ENCODE results near the gene CALHM3. TPM values are rescaled to one million over a fixed set of nuclear protein-coding genes. Genes with fewer than 3 reads are reported as not detected.
A peak's percentile ranks its signal among the peaks of the same experiment; 100 is the strongest.
"Not testable (repeated sequence)": the region's sequence is repeated elsewhere in the genome, so short reads cannot be mapped to it uniquely, and the experiment has no call there.

The CALHM3 gene, protein sequence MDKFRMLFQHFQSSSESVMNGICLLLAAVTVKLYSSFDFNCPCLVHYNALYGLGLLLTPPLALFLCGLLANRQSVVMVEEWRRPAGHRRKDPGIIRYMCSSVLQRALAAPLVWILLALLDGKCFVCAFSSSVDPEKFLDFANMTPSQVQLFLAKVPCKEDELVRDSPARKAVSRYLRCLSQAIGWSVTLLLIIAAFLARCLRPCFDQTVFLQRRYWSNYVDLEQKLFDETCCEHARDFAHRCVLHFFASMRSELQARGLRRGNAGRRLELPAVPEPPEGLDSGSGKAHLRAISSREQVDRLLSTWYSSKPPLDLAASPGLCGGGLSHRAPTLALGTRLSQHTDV
- total RNA-seq (ENCODE audit: low replicate concordance) = 3.3 and 20.3 TPM in 2 replicates
- long read RNA-seq, transcript CALHM3-201 (3 exons, 1,652 nt) = major isoform, 50 of 57 reads
- long read RNA-seq, partial matches to known transcripts = 0 of 57 reads
- long read RNA-seq, other reads (novel, unspliced or antisense) = 7 of 57 reads

- Mint-ChIP-seq H3K4me3 (peak within 1 kb of the TSS; percentile 69), H3K4me1 (ENCODE audit: unreplicated experiment) (peaks cover 17% of the 10 kb centered on the region), H3K36me3 (no peaks in the 10 kb centered on the region), H3K27ac (peak within 1 kb of the TSS; percentile 86), H3K9me3 (no peaks in the 10 kb centered on the region), H3K27me3 (no peaks in the 10 kb centered on the region)
- DNase-seq (ENCODE audit: extremely low spot score, unreplicated experiment) = no peak
- TF ChIP-seq, protein P1, sequence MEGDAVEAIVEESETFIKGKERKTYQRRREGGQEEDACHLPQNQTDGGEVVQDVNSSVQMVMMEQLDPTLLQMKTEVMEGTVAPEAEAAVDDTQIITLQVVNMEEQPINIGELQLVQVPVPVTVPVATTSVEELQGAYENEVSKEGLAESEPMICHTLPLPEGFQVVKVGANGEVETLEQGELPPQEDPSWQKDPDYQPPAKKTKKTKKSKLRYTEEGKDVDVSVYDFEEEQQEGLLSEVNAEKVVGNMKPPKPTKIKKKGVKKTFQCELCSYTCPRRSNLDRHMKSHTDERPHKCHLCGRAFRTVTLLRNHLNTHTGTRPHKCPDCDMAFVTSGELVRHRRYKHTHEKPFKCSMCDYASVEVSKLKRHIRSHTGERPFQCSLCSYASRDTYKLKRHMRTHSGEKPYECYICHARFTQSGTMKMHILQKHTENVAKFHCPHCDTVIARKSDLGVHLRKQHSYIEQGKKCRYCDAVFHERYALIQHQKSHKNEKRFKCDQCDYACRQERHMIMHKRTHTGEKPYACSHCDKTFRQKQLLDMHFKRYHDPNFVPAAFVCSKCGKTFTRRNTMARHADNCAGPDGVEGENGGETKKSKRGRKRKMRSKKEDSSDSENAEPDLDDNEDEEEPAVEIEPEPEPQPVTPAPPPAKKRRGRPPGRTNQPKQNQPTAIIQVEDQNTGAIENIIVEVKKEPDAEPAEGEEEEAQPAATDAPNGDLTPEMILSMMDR (conservative IDR thresholded peaks at IDR 0.05) = no peak
Measured at GRCh38 chr10:103479135-103479534, at the start of gene CALHM3. TSS of gene CALHM3 (minus strand) at chr10:103479240. CDS start at chr10:103479032, 208 bp downstream.

GRCh38 chr10:103528549-103528948 lies 49.5 kb upstream of the CALHM3 start:
- Mint-ChIP-seq H3K27me3 (no peaks in the 10 kb centered on the region), H3K4me1 (ENCODE audit: unreplicated experiment) (no peaks in the 10 kb centered on the region), H3K4me3 (no peak overlapping the region)

DNA sequence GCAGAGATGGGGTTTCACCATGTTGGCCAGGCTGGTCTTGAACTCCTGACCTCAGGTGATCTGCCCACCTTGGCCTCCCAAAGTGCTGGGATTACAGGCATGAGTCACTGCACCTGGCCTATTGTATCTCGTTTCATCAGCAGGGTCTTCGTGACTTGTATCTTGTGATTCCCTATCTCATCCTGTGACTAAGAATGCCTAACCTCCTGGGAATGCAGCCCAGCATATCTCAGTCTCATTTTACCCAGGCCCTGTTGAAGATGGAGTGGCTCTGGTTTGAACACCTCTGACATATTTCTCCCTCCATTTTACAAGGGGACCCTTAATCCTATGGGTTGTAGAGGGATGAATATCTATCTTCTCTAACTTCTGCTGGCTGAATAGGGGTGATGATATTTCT lies 48.4 kb upstream of the CALHM3 start:
- H3K9me3 Mint-ChIP-seq; H3K27me3 Mint-ChIP-seq; H3K4me3 Mint-ChIP-seq; H3K4me1 Mint-ChIP-seq (ENCODE audit: unreplicated experiment); H3K36me3 Mint-ChIP-seq; DNase-seq (ENCODE audit: extremely low spot score, unreplicated experiment): not testable (repeated sequence)
- H3K27ac Mint-ChIP-seq = peak overlapping the region; percentile 62

More at GRCh38 chr10:103528549-103528948, 49.5 kb upstream of the CALHM3 start:
- TF ChIP-seq, protein P1 (conservative IDR thresholded peaks at IDR 0.05) = no peak
- no peak for DNase-seq (ENCODE audit: extremely low spot score, unreplicated experiment)
- Mint-ChIP-seq H3K27ac (peak overlapping the region; percentile 37), H3K9me3 (peaks cover 9% of the 10 kb centered on the region), H3K36me3 (no peaks in the 10 kb centered on the region)

DNA sequence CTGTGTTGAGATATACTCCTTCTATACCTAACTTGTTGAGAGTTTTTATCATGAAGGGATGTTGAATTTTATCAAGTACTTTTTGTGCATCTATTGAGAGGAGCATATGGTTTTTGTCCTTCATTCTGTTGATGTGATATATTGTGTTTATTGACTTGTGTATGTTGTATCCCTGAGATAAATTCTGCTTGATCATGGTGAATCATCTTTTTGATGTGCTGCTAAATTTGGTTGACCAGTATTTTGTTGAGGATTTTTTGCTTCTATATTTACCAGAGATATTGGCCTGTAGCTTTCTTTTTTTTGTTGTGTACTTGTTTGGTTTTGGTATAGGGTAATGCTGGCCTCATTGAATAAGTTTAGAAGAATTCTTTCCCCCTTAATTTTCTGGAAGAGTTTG lies 46.9 kb upstream of the CALHM3 start:
- Mint-ChIP-seq H3K36me3 (no peaks in the 10 kb centered on the region), H3K4me3 (no peak overlapping the region), H3K9me3 (peaks cover 15% of the 10 kb centered on the region), H3K27me3 (no peaks in the 10 kb centered on the region), H3K27ac (peak overlapping the region; percentile 66), H3K4me1 (ENCODE audit: unreplicated experiment) (no peaks in the 10 kb centered on the region)
- no peak for DNase-seq (ENCODE audit: extremely low spot score, unreplicated experiment)
- TF ChIP-seq, protein P1 (conservative IDR thresholded peaks at IDR 0.05) = no peak

GRCh38 chr10:103523683-103524082 lies 44.6 kb upstream of the CALHM3 start:
- no peaks in the 10 kb centered on the region for H3K27me3 Mint-ChIP-seq
- no peak for DNase-seq (ENCODE audit: extremely low spot score, unreplicated experiment)
- TF ChIP-seq, protein P1 (conservative IDR thresholded peaks at IDR 0.05) = no peak
- peaks cover 7% of the 10 kb centered on the region for H3K9me3 Mint-ChIP-seq
- peak overlapping the region; percentile 66 for H3K27ac Mint-ChIP-seq
- no peaks in the 10 kb centered on the region for H3K4me1 Mint-ChIP-seq (ENCODE audit: unreplicated experiment)
- no peak overlapping the region for H3K4me3 Mint-ChIP-seq
- peaks cover 3% of the 10 kb centered on the region for H3K36me3 Mint-ChIP-seq

DNA sequence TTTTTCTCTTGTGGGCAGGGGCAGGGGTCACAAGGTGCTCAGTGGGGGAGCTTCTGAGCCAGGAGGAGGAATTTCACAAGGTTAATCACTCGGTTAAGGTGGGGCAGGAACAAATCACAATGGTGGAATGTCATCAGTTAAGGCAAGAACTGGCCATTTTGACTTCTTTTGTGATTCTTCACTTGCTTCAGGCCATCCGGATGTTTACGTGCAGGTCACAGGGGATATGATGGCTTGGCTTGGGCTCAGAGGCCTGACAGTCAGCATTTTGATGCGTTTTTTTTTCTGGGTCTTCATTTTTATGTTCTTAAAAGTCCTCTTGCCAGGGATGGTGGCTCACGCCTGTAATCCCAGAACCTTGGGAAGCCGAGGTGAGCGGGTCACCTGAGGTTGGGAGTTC lies 43.0 kb upstream of the CALHM3 start:
- not testable (repeated sequence) for H3K27me3 Mint-ChIP-seq; H3K36me3 Mint-ChIP-seq; H3K4me1 Mint-ChIP-seq (ENCODE audit: unreplicated experiment); DNase-seq (ENCODE audit: extremely low spot score, unreplicated experiment)
- H3K9me3 Mint-ChIP-seq = peaks cover 11% of the 10 kb centered on the region
- peak overlapping the region; percentile 10 for H3K4me3 Mint-ChIP-seq
- H3K27ac Mint-ChIP-seq = peak overlapping the region; percentile 94

Measured in type B pancreatic cell (in vitro differentiated cells).